NCI-H748 (cell line): Measurements from ENCODE around the gene USP28.
A peak's percentile ranks its signal among the peaks of the same experiment; 100 is the strongest.
"Not testable (repeated sequence)": the region's sequence is repeated elsewhere in the genome, so short reads cannot be mapped to it uniquely, and the experiment has no call there.

Experiments used
- DNase-seq: peaks from one replicate; lab custom pipeline; 2025; ENCODE audit not compliant: unreplicated experiment; lab: John Stamatoyannopoulos, UW

Gene USP28, protein sequence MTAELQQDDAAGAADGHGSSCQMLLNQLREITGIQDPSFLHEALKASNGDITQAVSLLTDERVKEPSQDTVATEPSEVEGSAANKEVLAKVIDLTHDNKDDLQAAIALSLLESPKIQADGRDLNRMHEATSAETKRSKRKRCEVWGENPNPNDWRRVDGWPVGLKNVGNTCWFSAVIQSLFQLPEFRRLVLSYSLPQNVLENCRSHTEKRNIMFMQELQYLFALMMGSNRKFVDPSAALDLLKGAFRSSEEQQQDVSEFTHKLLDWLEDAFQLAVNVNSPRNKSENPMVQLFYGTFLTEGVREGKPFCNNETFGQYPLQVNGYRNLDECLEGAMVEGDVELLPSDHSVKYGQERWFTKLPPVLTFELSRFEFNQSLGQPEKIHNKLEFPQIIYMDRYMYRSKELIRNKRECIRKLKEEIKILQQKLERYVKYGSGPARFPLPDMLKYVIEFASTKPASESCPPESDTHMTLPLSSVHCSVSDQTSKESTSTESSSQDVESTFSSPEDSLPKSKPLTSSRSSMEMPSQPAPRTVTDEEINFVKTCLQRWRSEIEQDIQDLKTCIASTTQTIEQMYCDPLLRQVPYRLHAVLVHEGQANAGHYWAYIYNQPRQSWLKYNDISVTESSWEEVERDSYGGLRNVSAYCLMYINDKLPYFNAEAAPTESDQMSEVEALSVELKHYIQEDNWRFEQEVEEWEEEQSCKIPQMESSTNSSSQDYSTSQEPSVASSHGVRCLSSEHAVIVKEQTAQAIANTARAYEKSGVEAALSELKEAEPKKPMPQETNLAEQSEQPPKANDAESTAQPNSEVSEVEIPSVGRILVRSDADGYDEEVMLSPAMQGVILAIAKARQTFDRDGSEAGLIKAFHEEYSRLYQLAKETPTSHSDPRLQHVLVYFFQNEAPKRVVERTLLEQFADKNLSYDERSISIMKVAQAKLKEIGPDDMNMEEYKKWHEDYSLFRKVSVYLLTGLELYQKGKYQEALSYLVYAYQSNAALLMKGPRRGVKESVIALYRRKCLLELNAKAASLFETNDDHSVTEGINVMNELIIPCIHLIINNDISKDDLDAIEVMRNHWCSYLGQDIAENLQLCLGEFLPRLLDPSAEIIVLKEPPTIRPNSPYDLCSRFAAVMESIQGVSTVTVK

DNA sequence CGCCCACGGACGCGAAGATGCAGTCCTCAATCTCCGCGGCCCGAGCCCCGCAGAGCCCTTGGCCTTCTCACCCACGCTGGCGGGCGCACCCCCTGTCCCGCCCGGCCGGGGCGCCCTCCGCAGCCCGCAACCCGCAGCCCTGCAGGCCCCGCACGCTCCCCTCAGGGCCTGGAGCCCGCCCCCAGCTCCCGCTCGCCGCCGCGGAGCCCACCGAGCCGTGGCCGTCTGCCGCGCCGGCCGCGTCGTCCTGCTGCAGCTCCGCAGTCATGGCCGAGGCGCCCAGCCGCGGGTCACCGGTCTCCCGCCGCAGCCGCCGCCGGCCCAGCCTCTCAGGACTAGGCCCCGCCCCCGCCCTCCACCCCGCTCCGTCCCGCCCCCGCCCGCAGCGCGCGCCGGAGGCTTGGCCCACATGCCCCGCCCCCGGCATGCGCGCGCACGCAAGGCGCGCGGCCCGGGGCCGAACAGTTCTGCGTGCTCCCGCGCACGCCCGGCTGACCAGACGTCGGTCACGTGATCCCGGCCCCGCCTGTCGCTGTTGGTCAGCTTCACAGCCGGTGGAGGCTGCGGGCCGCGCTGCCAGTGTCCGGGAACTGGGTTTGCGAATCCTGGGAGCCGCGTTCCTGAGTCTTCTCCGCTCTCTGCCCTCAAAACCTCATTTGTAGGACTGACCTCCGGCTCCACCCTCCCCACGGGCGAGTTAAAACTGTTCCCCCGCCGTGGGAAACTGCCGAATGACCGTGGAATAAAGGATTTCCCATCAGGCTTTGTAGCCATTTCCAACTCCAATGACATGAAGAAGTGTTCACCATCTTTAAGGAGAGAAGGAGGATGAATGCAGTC lies at the start of gene USP28:
Gene USP28, minus strand, starts transcription at position 339 of the 840 bp plus-strand sequence. Its CDS starts 71 bp downstream, at position 268.
- DNase-seq, result peak; percentile 95

DNA sequence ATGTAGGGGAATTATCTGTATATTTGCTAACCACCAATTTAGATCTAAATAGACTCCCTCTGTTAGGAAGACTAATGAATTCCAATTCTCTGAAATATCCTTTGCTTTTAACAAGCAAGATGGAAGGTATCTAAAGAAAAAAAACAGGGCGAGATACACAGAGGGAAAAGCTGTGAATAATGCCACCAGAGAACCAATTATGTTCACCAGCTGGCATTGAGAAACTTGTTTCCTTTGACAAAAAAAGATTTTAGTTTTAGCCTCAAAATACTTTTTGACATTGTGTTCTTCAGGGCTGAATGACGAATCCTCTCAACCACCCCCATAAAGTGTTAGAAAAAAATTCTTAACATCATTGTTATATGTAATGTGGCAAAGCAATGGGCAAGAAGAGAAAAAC lies 48.2 kb upstream of the USP28 start:
- DNase-seq, result no peak

DNA sequence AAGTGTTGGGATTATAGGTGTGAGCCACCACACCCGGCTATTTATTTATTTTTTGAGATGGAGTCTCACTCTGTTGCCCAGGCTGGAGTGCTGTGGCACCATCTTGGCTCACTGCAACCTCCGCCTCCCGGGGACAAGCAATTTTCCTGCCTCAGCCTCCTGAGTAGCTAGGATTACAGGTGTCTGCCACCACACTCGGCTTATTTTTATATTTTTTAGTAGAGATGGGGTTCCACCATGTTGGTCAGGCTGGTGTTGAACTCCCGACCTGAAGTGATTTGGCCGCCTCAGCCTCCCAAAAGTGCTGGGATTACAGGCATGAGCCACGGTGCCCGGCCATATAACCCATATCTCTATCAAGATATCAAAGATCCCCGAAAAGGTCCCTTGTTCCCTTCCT lies 36.1 kb upstream of the USP28 start:
- DNase-seq, result not testable (repeated sequence)

DNA sequence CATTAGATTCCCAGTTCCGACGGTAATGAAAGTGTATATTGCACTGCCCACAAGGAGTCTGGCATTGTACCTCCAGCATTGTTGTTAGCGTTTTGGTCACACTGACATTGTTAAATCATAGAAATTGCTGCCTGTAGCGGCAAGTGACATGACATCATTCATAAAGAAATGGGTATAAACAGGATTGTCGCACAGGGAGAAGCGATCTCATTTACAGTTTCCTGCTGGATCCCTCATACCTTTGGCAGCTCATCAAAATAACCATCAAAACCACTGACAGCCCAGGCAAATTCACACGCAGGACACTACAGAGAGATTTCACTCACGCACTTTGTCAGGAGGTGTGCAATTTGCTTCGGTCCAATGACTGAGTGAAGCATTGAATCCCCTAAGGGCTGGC lies 32.7 kb upstream of the USP28 start:
- no peak for DNase-seq

DNA sequence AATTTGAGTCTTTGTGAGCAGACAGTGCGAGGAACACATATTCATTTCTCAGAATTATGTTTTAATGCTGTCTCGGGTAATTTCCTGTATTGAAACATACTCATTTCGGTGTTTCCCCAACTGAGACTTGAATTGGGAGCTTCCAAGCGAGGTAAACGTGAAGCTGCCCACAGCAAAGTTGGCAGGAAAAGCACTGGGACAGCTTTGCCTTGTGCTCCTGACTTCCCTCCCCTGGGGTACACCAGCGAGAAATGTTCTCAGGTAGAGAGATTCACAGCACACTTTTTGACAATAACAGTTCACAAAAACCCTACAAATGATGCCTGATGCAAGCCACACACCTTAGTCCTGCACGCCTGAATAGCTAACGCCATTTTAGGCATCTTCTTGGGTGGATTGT lies 32.3 kb upstream of the USP28 start:
- DNase-seq, result no peak

DNA sequence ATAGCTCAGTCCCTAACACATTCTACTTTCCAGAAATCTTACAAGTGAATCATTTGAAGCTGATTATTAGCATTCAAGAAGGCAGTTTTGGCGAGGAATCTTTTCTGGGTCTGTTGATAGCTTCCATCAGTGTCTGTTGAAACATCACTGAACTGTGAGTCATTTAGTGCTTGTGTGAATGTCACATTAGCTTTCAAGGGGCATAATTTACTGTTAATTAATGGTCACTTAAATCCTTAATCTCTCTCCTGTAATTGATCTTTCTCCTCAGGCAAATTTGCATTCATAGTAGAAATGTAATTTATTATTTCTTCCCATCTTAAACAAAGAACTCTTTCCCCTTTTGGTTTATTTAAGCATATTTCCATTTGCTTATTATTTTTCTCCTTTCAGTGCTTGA lies 31.8 kb upstream of the USP28 start:
- no peak for DNase-seq

DNA sequence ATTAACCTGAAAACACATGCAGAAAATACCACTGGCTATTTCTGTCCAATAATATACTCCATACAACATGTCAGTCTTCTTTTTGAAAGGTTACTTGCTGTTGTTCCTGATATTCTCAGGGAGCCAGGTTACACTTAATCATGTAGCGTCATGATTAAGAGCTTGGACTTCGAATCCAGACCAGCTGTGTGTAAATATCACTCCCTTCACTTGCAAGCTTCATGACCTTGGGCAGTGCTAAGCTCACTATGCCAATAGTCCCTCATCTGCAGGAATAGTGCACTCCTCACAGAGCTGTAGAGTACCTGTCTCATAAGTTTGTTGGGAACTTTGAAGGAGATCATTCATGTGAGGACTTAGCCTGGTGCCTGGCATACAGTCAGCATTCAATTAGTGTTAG lies 31.1 kb upstream of the USP28 start:
- no peak for DNase-seq

DNA sequence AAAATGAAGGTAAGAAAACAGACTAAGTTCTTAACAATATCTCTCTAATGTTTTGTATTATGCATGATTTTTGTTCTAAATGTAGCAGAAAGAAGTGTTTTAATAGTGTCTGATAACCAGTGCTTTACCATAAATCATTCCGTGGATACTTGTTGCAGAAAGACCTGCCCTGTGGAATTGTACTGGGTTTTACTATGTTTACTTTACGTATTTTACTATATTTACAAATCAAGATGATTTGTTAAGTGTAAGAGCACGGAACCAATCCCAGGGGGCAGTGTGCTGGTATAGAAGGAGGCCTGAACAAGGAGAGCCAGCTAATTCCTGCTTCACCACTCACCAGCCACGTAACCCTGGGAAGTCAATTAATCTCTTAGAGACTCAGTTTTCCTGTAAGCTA lies 30.7 kb upstream of the USP28 start:
- DNase-seq, result peak; percentile 69

DNA sequence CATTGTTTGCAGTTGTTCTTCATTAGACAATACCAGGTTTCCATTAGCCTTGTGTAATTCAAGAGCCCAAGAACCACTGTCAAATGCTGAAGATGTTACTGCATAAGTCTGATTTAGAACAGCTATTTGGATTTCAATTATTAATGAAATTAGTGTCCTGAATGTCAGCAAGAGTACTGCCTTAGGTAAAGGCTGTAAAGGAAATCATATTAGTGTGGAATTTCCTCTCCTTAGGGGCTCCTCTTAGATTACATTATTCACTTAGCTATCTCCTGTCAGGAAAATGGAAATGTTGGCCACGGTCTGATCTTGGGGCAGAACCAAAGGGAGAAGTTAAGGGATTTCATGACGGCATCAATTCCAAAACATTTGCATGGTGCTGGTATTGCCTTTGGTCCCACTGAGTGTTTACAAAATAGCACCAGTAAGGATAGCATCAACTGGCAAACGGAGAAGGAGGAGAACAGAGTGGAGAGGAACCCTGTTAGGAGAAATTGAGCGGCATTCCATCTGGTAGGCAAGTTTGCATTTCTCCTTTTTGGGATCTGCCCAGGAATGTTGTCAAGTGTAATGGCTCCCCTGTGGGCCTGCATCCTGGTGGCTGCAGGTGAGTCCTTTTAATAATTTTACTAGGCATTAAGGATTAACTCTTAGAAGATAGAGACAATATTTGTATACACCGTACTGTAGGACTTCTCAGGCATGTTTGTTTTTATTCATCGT lies 29.2 kb upstream of the USP28 start, which contains the start of gene HTR3B:
Gene HTR3B, plus strand, starts transcription at position 418 of the 723 bp plus-strand sequence. Its CDS starts 138 bp downstream, at position 556.
- no peak for DNase-seq

DNA sequence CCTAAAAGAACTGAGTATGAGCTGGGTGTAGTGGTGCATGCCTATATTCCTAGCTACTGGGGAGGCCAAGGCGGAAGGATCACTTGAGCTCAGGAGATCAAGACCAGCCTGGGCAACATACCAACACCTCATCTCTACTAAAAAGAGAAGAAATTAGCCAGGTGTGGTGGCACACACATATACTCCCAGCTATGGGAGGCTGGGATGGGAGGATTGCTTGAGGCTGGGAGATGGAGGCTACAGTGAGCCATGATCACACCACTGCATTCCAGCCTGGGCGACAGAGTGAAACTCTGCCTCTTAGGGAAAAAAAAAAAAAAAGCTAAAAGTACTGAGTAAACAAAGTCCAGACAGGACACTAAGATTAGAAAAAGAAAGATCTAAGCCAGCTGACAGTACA lies 25.8 kb upstream of the USP28 start:
- no peak for DNase-seq

DNA sequence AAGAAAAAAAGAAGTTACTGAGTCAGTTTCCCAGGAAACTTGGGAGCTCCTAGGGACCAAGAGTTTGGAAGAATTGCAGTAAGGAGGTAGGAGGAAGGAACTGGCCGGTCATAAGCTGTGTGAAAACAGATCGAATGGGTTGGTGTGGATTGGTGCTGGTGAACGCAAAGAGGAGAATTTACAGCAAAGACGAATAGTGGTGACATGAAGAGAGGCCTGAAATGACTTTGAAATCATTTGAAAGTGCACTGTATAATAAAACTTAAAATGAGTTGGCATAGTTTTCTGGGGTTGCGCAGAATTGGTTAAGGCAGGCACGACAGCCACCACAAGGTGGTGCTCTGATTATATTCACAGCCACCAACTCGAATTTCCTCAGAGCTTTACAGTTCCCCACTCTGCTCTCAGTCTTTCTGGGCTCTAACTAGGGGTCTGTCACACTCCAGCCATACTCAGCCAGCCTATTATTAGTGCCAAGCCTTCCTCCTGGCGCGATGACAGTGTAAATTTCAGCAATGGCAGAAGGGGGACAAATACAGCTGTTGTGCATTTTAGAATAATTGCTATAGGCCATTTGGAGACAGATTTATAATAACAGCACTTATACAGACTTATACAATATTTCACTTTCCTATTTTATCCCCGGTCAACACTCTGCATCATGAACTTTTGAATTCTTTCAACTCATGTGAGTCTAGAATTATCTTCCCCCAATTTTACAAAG lies 20.9 kb upstream of the USP28 start:
- peak; percentile 46 for DNase-seq

DNA sequence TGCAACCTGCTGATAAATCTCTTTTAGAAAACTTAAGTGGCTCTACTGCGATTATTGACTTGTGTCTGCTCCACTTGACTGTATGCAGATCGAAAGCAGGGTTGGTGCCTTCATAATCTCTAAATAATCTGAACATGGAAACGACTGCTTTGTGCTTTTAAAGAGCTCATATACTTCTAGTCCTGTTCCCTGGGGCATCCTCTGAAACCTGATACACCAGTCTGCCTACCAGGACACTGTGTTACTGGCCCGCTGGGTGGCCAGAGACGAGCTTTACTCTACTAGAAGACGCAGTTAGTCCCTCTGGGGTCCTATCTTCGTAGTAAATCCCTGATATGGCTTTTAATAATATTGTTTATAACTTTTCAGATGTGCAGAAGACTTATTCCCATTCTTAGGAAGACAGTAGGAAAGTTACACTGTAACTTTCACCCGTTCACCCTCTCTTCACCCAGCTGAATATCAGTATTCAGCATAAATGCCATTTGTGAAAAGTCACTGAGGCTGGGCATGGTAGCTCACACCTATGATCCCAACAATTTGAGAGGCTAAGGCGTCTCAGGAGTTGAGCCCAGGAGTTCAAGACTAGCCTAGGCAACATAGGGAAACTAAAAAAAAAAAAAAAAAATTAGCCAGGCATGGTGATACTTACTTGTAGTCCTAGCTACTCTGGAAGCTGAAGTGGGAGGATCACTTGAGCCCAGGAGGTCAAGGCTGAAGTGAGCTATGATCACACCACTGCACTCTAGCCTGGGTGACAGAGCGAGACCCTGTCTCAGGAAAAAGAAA lies 20.2 kb upstream of the USP28 start:
- DNase-seq, result no peak

DNA sequence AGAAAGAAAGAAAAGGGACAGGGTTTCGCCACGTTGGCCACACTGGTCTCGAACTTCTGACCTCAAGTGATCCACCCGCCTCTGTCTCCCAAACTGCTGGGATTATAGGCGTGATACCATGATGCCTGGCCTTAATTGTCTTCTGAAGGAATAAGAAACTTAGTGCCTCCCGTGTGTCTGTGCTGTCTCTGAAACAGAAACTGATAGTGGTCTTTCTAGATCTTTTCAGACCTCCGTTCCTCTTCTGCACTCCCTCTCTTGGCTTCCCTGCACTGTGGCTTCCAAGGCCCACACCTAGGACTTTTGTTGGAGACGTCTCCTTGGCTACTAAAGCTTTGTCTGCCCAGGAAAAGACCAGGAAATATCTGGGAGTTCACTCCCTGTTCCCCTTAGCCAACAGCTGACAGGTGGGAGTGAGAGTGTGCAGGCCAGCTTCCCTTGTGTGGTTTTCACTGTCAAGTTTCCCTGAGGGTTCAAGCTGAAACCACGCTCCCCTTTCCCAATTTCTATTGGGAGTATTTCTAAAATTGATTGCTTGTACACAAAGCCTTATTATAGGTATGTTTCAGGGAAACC lies 19.1 kb upstream of the USP28 start:
- no peak for DNase-seq

DNA sequence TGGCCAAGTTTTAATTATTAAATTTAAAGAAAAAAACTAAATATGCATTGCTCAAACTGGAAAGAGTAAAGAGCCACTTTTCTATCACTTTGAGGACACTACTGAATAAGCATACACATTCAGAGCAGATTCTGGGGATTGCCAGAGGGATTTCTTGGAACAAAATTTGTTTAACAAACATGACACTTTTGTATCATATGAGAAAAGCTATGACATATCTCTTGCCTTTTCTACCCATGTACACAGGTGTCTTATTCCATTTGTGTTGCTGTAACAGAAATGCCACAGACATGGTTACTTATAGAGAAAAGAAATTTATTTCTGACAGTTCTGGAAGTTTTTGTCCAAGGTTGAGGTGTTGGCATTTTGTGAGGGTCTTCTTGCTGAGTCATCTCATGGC lies 13.5 kb upstream of the USP28 start:
- no peak for DNase-seq

DNA sequence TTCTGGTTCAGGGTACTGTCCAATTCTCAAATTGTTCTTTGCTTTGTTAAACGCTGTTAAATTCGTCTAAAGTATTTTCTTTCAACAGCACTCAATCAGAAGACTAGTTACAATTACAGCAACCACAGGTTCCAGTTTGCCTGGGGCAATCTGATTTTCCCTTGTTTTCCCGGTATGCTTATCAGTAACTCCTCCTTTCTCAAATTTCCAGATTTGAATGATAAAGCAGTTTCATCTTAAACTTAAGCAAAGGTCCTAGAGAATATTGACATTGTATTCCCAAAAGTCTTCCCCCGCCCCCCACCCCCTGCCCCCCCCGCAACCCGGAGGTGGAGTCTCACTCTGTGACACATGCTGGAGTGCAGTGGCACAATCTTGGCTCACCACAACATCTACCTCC lies 10.5 kb upstream of the USP28 start:
- peak; percentile 4 for DNase-seq

DNA sequence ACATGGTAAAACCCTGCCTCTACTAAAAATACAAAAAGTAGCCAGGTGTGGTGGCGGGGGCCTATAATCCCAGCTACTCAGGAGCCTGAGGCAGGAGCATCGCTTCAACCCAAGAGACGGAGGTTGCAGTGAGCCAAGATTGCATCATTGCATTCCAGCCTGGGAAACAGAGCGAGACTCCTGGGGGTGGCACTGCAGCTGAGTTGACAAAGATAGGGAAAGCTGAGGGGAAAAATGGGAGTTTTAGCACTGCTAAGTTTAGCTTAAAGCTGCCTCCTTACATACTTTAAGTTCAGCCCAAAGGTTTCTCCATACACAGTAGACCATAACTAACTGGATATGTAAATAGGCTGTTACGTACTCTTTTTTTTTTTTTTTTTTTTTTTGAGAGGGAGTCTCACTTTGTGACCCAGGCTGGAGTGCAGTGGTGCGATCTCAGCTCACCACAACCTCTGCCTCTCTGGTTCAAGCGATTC lies 9.0 kb upstream of the USP28 start:
- DNase-seq, result no peak

DNA sequence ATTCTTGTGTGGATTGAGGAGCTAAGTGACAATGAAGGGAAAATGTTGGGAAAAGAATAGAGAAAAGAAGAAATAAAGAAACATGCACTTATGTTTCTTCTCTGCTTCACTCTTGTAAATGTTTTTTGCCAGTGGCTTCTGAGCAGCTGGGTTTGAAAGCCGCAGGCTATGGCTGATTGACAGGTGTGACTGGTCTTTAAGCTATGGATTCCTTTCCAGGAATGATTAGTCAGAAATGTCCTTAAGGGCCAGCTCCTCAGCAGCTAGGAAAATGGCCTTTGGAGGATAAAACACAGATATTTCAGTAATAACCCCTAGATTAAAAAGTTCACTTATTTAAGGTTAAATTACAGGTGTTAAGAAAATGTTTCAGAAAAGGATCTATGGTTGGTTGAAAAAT lies 6.5 kb upstream of the USP28 start:
- DNase-seq, result no peak

DNA sequence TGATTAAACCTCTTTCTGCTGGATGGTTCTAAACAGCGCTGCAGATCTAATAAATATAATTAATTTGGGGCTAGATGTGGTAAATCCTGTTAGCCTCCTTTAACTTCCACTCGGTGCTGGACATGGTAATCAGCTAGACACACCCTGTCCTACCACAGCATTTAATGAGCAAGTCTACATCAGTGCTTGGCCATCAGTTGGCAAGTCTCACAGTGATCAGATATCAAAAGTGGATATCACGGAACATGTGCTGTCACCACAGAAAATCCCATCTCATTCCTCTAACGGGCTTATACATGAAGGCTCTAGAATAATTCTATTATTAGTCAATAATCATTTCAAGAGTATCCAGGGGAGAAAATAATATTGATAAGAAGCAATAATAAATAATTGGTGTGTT lies 5.6 kb upstream of the USP28 start:
- no peak for DNase-seq
